ENCODE results near the gene ZNF638. TPM values are rescaled to one million over a fixed set of nuclear protein-coding genes. Genes with fewer than 3 reads are reported as not detected.

ZNF638 gene
- total RNA-seq, 2 donors from 2014 or later, result 107 to 111 TPM

- Mint-ChIP-seq H3K27ac (no peak overlapping the region), H3K4me1 (ENCODE audit: low read depth) (no peaks in the 10 kb centered on the region), H3K36me3 (ENCODE audit: insufficient read depth in 2 of 2) (no peaks in the 10 kb centered on the region), H3K4me3 (no peak overlapping the region), H3K27me3 (ENCODE audit: low read depth) (peaks cover 27% of the 10 kb centered on the region), H3K9me3 (no peaks in the 10 kb centered on the region)
- no peak for DNase-seq
- no peak for ATAC-seq (replicated peaks in 1 of 2)
Observed at GRCh38 chr2:71464389-71464788, 132.8 kb downstream of the ZNF638 start.

GRCh38 chr2:71465356-71465755 lies 133.8 kb downstream of the ZNF638 start:
- no peak overlapping the region for H3K4me3 Mint-ChIP-seq
- no peak for DNase-seq
- peaks cover 36% of the 10 kb centered on the region for H3K27me3 Mint-ChIP-seq (ENCODE audit: low read depth)
- H3K36me3 Mint-ChIP-seq (ENCODE audit: insufficient read depth in 2 of 2), result no peaks in the 10 kb centered on the region
- H3K27ac Mint-ChIP-seq, result no peak overlapping the region
- no peaks in the 10 kb centered on the region for H3K9me3 Mint-ChIP-seq
- H3K4me1 Mint-ChIP-seq (ENCODE audit: low read depth), result no peaks in the 10 kb centered on the region
- no peak for ATAC-seq (replicated peaks in 1 of 2)

GRCh38 chr2:71465961-71466300 lies 134.3 kb downstream of the ZNF638 start:
- no peak for DNase-seq
- no peaks in the 10 kb centered on the region for H3K9me3 Mint-ChIP-seq
- H3K27me3 Mint-ChIP-seq (ENCODE audit: low read depth), result peaks cover 36% of the 10 kb centered on the region
- H3K4me1 Mint-ChIP-seq (ENCODE audit: low read depth), result no peaks in the 10 kb centered on the region
- no peaks in the 10 kb centered on the region for H3K36me3 Mint-ChIP-seq (ENCODE audit: insufficient read depth in 2 of 2)
- no peak for ATAC-seq (replicated peaks in 1 of 2)
- H3K4me3 Mint-ChIP-seq, result no peak overlapping the region
- H3K27ac Mint-ChIP-seq, result no peak overlapping the region

- DNase-seq (peak; percentile 13 to 17), ATAC-seq (replicated peaks in 1 of 2) (peak; percentile 57 to 61)
- Mint-ChIP-seq H3K36me3 (ENCODE audit: insufficient read depth in 2 of 2) (no peaks in the 10 kb centered on the region), H3K27ac (no peak overlapping the region), H3K9me3 (no peaks in the 10 kb centered on the region), H3K27me3 (ENCODE audit: low read depth) (peaks cover 36% of the 10 kb centered on the region), H3K4me3 (peak overlapping the region; percentile 84 to 88), H3K4me1 (ENCODE audit: low read depth) (no peaks in the 10 kb centered on the region)
Observed at GRCh38 chr2:71466301-71467179, 135.0 kb downstream of the ZNF638 start.

- Mint-ChIP-seq H3K9me3 (no peaks in the 10 kb centered on the region), H3K4me1 (ENCODE audit: low read depth) (no peaks in the 10 kb centered on the region), H3K36me3 (ENCODE audit: insufficient read depth in 2 of 2) (no peaks in the 10 kb centered on the region), H3K4me3 (peak overlapping the region; percentile 84 to 88), H3K27ac (no peak overlapping the region), H3K27me3 (ENCODE audit: low read depth) (peaks cover 36% of the 10 kb centered on the region)
- peak in 1 of 2 donors; percentile 30 for ATAC-seq (replicated peaks in 1 of 2)
- DNase-seq, result no peak
Observed at GRCh38 chr2:71467180-71467815, 135.7 kb downstream of the ZNF638 start.

- peaks cover 43% of the 10 kb centered on the region for H3K27me3 Mint-ChIP-seq (ENCODE audit: low read depth)
- H3K4me3 Mint-ChIP-seq, result no peak overlapping the region
- H3K4me1 Mint-ChIP-seq (ENCODE audit: low read depth), result no peaks in the 10 kb centered on the region
Observed at GRCh38 chr2:71468279-71469015, 136.9 kb downstream of the ZNF638 start.

GRCh38 chr2:71469403-71470398 lies 138.1 kb downstream of the ZNF638 start:
- no peak overlapping the region for H3K4me3 Mint-ChIP-seq
- H3K4me1 Mint-ChIP-seq (ENCODE audit: low read depth), result no peaks in the 10 kb centered on the region
- ATAC-seq (replicated peaks in 1 of 2) (no peak), DNase-seq (no peak)
- peaks cover 44% of the 10 kb centered on the region for H3K27me3 Mint-ChIP-seq (ENCODE audit: low read depth)
- no peaks in the 10 kb centered on the region for H3K36me3 Mint-ChIP-seq (ENCODE audit: insufficient read depth in 2 of 2)
- no peak overlapping the region for H3K27ac Mint-ChIP-seq
- no peaks in the 10 kb centered on the region for H3K9me3 Mint-ChIP-seq

More at GRCh38 chr2:71468279-71469015, 136.9 kb downstream of the ZNF638 start:
- no peaks in the 10 kb centered on the region for H3K36me3 Mint-ChIP-seq (ENCODE audit: insufficient read depth in 2 of 2)
- DNase-seq (no peak), ATAC-seq (replicated peaks in 1 of 2) (no peak)
- H3K27ac Mint-ChIP-seq, result no peak overlapping the region
- H3K9me3 Mint-ChIP-seq, result no peaks in the 10 kb centered on the region

GRCh38 chr2:71471276-71471675 lies 139.7 kb downstream of the ZNF638 start:
- H3K4me1 Mint-ChIP-seq (ENCODE audit: low read depth), result no peaks in the 10 kb centered on the region
- no peak overlapping the region for H3K27ac Mint-ChIP-seq
- no peak for DNase-seq
- ATAC-seq (replicated peaks in 1 of 2), result peak in 1 of 2 donors; percentile 53
- H3K4me3 Mint-ChIP-seq, result no peak overlapping the region
- peaks cover 44% of the 10 kb centered on the region for H3K27me3 Mint-ChIP-seq (ENCODE audit: low read depth)
- H3K9me3 Mint-ChIP-seq, result no peaks in the 10 kb centered on the region
- H3K36me3 Mint-ChIP-seq (ENCODE audit: insufficient read depth in 2 of 2), result no peaks in the 10 kb centered on the region

- Mint-ChIP-seq H3K4me1 (ENCODE audit: low read depth) (no peaks in the 10 kb centered on the region), H3K27ac (no peak overlapping the region), H3K36me3 (ENCODE audit: insufficient read depth in 2 of 2) (no peaks in the 10 kb centered on the region), H3K27me3 (ENCODE audit: low read depth) (peaks cover 40% of the 10 kb centered on the region), H3K4me3 (no peak overlapping the region), H3K9me3 (no peaks in the 10 kb centered on the region)
- no peak for DNase-seq
- no peak for ATAC-seq (replicated peaks in 1 of 2)
Observed at GRCh38 chr2:71472019-71472418, 140.4 kb downstream of the ZNF638 start.

- Mint-ChIP-seq H3K27ac (no peak overlapping the region), H3K9me3 (no peaks in the 10 kb centered on the region), H3K27me3 (ENCODE audit: low read depth) (peaks cover 25% of the 10 kb centered on the region), H3K4me1 (ENCODE audit: low read depth) (no peaks in the 10 kb centered on the region), H3K36me3 (ENCODE audit: insufficient read depth in 2 of 2) (no peaks in the 10 kb centered on the region), H3K4me3 (no peak overlapping the region)
- DNase-seq (no peak), ATAC-seq (replicated peaks in 1 of 2) (no peak)
Observed at GRCh38 chr2:71473346-71474031, 141.9 kb downstream of the ZNF638 start.

GRCh38 chr2:71474116-71474743 lies 142.6 kb downstream of the ZNF638 start:
- H3K4me3 Mint-ChIP-seq, result no peak overlapping the region
- no peaks in the 10 kb centered on the region for H3K9me3 Mint-ChIP-seq
- no peaks in the 10 kb centered on the region for H3K4me1 Mint-ChIP-seq (ENCODE audit: low read depth)
- no peak overlapping the region for H3K27ac Mint-ChIP-seq
- ATAC-seq (replicated peaks in 1 of 2) (no peak), DNase-seq (no peak)
- H3K27me3 Mint-ChIP-seq (ENCODE audit: low read depth), result peaks cover 18% of the 10 kb centered on the region
- H3K36me3 Mint-ChIP-seq (ENCODE audit: insufficient read depth in 2 of 2), result no peaks in the 10 kb centered on the region
